OCI-LY3 (cell line): ENCODE results near the gene RPH3AL.

Experiments used
- EZH2phosphoT487 ChIP-seq: fragments of 200-600 bp; shearing (Covaris generic); IDR thresholded peaks from 2 replicates; pipeline ENCODE4 v1.6.1; 2018; ENCODE audit warnings: antibody characterized with exemption, mixed run types, low read depth
- TF ChIP-seq, protein P1 (sequence below): fragments of 200-600, 300-600 bp; sonication (generic); IDR thresholded peaks from 2 replicates; pipeline ENCODE4 v1.5.1; 2014; ENCODE audit warnings: antibody characterized with exemption, low read length, low read depth

DNA sequence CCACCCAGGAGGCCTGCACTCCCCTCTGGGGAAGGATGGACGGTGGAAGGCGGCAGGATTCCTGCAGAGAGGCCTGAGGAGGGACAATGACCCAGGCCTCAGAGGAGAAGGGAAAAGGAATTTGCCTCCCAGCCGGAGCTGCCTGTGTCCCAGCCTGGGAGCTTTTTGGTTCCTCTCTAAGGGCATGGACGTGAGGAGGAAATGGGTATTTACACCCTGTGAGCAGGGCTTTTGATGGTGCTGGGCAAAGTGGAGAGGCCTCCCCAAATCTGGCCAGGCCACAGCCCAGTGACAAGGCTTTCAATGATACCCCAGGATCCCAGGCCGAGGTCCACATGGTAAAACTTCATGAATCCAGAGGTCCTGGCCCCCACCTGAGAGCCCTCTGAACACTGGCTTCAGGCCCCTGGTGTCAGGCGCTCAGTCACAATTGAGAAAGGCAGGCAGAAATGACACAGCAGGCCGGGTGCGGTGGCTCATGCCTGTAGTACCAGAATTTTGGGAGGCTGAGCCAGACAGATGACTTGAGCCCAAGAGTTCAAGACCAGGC, 115.1 kb downstream of the RPH3AL start:
- TF ChIP-seq, protein P1, sequence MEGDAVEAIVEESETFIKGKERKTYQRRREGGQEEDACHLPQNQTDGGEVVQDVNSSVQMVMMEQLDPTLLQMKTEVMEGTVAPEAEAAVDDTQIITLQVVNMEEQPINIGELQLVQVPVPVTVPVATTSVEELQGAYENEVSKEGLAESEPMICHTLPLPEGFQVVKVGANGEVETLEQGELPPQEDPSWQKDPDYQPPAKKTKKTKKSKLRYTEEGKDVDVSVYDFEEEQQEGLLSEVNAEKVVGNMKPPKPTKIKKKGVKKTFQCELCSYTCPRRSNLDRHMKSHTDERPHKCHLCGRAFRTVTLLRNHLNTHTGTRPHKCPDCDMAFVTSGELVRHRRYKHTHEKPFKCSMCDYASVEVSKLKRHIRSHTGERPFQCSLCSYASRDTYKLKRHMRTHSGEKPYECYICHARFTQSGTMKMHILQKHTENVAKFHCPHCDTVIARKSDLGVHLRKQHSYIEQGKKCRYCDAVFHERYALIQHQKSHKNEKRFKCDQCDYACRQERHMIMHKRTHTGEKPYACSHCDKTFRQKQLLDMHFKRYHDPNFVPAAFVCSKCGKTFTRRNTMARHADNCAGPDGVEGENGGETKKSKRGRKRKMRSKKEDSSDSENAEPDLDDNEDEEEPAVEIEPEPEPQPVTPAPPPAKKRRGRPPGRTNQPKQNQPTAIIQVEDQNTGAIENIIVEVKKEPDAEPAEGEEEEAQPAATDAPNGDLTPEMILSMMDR: no peak
- TF ChIP-seq EZH2phosphoT487: no peak
